ENCODE measurements around the gene NUP62CL. TPM values are rescaled to one million over a fixed set of nuclear protein-coding genes. Genes with fewer than 3 reads are reported as not detected.

NUP62CL gene
- total RNA-seq, 1 donor from 2014 or later: 6.1 TPM

DNA sequence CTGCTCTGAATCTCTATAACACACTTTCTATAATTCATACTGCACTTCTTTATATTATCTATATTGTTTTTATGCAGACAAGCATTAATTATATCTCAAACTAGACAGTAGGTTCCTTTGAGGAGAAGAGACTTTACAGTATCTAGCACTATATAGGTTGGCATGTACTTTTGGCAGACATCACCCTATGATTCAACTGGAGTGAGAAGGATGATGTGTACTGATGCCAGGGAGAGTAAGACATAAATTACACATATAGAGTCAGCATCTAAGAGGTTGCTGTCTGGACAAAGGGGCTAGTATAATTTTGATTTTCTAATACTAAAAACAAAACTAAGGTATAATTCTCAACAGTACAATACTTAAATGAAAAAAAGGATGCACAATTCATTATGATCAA is 82.5 kb downstream of the NUP62CL start:
- no peaks in the 10 kb centered on the region for H3K27me3 Mint-ChIP-seq (ENCODE audit: low read depth)
- no peak overlapping the region for H3K4me3 Mint-ChIP-seq
- TF ChIP-seq, protein P1, sequence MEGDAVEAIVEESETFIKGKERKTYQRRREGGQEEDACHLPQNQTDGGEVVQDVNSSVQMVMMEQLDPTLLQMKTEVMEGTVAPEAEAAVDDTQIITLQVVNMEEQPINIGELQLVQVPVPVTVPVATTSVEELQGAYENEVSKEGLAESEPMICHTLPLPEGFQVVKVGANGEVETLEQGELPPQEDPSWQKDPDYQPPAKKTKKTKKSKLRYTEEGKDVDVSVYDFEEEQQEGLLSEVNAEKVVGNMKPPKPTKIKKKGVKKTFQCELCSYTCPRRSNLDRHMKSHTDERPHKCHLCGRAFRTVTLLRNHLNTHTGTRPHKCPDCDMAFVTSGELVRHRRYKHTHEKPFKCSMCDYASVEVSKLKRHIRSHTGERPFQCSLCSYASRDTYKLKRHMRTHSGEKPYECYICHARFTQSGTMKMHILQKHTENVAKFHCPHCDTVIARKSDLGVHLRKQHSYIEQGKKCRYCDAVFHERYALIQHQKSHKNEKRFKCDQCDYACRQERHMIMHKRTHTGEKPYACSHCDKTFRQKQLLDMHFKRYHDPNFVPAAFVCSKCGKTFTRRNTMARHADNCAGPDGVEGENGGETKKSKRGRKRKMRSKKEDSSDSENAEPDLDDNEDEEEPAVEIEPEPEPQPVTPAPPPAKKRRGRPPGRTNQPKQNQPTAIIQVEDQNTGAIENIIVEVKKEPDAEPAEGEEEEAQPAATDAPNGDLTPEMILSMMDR (conservative IDR thresholded peaks at IDR 0.05): no peak
- no peaks in the 10 kb centered on the region for H3K36me3 Mint-ChIP-seq (ENCODE audit: low read depth)
- DNase-seq (ENCODE audit: low read depth, low spot score): no peak
- no peaks in the 10 kb centered on the region for H3K4me1 Mint-ChIP-seq
- H3K27ac Mint-ChIP-seq (ENCODE audit: unreplicated experiment): no peak overlapping the region
- no peaks in the 10 kb centered on the region for H3K9me3 Mint-ChIP-seq

DNA sequence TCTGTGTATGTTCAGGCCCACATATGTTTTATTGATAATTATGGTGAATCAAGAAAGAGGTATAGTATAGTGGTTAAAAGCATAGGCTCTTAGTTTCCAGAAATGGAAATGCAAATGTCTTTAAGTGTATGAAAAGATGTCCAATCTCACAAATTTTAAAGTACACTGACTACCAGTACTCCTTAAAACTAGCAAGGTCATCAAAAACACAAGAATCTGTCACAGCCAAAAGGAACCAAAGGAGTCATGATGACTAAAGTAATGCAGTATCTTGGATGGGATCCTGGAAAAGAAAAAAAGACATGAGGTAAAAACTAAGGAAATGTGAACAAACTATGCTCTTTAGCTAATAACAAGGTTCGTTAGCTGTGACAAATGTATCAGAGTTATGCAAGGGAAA is 87.0 kb downstream of the NUP62CL start:
- Mint-ChIP-seq H3K4me3 (peak overlapping the region; percentile 100), H3K9me3 (peaks cover 2% of the 10 kb centered on the region), H3K36me3 (ENCODE audit: low read depth) (peaks cover 9% of the 10 kb centered on the region), H3K4me1 (peaks cover 14% of the 10 kb centered on the region), H3K27ac (ENCODE audit: unreplicated experiment) (no peak overlapping the region), H3K27me3 (ENCODE audit: low read depth) (no peaks in the 10 kb centered on the region)
- DNase-seq (ENCODE audit: low read depth, low spot score): no peak
- TF ChIP-seq, protein P1 (conservative IDR thresholded peaks at IDR 0.05): no peak

DNA sequence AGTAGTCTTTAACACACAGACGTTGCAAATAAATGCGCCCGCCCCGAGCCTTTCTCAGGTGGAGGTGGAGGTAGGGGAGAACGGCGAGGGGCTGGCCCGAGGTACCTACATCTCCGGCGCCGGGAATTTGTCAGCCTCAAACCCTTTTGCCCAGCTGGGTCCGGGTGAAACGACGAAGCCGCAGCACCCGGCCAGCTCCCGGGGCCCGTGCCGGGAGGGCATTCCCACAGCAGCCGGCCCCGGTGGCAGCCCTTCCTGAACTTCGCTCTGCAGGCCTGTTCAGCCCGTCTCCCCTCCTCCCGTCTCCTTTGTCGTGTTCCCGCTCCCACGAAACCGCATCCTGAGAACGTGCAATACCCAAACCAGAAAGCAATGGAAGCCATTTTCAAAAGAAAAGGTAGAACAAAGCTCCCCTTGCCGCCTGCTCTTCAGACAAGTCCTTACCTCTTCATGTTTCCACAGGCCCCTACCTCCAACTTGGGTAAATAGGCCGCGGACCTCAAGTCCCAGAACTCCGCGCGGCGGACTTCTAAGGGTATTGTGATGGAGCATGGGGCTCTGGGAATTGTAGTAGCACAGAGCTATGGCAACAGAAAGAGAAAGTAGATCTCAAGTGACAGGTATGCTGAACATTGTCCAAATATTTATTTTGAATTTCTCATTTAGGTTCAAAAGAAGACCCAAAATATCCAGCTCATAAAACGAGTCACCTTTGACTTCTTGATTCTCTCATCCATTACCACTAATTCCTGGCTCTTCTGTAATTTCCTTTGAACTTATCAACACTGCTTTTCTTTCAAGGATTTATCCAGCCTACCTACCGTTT is 87.7 kb downstream of the NUP62CL start, which contains the start of gene RBM41:
Gene RBM41 (minus strand): TSS at position 501 of the 826 bp plus-strand sequence. CDS start 49 bp downstream, at position 452.
- peaks cover 14% of the 10 kb centered on the region for H3K4me1 Mint-ChIP-seq
- peaks cover 2% of the 10 kb centered on the region for H3K9me3 Mint-ChIP-seq
- TF ChIP-seq, protein P1 (conservative IDR thresholded peaks at IDR 0.05): no peak
- H3K27me3 Mint-ChIP-seq (ENCODE audit: low read depth): no peaks in the 10 kb centered on the region
- peaks cover 16% of the 10 kb centered on the region for H3K36me3 Mint-ChIP-seq (ENCODE audit: low read depth)
- H3K4me3 Mint-ChIP-seq: peak within 1 kb of the TSS; percentile 100
- DNase-seq (ENCODE audit: low read depth, low spot score): peak; percentile 44
- peak within 1 kb of the TSS; percentile 100 for H3K27ac Mint-ChIP-seq (ENCODE audit: unreplicated experiment)

DNA sequence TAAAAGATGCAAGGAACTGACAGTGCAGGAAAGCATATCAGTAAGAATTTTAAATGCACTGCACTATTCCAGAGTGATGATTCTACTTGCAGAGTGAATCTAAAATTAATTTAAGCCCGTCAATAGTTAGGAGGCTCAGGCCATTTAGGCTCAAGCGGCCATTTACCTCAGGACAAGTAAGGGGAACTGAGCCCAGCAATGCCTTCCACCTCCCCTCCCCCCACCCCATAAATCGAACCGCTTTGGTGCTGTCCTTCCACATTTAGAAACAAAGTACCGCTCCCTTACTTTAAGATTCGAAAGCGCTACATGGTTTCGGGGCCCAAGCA is 88.3 kb downstream of the NUP62CL start:
- no peak for DNase-seq (ENCODE audit: low read depth, low spot score)
- peaks cover 2% of the 10 kb centered on the region for H3K9me3 Mint-ChIP-seq
- no peak overlapping the region for H3K27ac Mint-ChIP-seq (ENCODE audit: unreplicated experiment)
- H3K36me3 Mint-ChIP-seq (ENCODE audit: low read depth): peaks cover 19% of the 10 kb centered on the region
- H3K4me1 Mint-ChIP-seq: peaks cover 14% of the 10 kb centered on the region
- TF ChIP-seq, protein P1 (conservative IDR thresholded peaks at IDR 0.05): no peak
- no peaks in the 10 kb centered on the region for H3K27me3 Mint-ChIP-seq (ENCODE audit: low read depth)
- H3K4me3 Mint-ChIP-seq: peak overlapping the region; percentile 100

DNA sequence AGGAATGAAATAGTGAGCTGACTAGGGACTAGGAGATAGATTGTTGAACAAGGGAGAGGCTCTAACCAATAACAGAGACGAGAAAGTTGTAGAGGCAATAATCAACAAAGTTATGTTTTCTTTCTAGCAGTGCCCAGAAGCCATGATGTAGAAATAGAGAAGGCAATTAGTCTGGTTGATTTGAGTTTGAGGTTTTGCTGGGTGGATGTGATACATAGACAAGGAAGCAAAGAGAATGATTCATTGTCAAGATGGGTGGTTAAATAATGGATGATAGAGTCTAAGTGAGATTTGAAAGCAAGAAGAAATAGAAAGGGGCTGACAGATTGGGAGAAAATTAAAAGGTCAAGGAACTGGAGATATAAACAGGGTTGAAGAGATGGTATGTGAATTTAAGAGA is 98.8 kb downstream of the NUP62CL start:
- Mint-ChIP-seq H3K9me3 (peaks cover 10% of the 10 kb centered on the region), H3K27me3 (ENCODE audit: low read depth) (no peaks in the 10 kb centered on the region), H3K4me3 (no peak overlapping the region), H3K36me3 (ENCODE audit: low read depth) (peaks cover 26% of the 10 kb centered on the region), H3K4me1 (no peaks in the 10 kb centered on the region), H3K27ac (ENCODE audit: unreplicated experiment) (no peak overlapping the region)
- TF ChIP-seq, protein P1 (conservative IDR thresholded peaks at IDR 0.05): no peak
- no peak for DNase-seq (ENCODE audit: low read depth, low spot score)

Data from neural crest cell (in vitro differentiated cells).